SK-N-SH treated with all-trans-retinoic acid at 6 μM for 48 hours (cell line): ENCODE results near the gene SMARCC2.
A peak's percentile ranks its signal among the peaks of the same experiment; 100 is the strongest.

Experiments used
- BACH2 ChIP-seq: fragments of 250-450 bp; sonication (Bioruptor Pico); IDR thresholded peaks from 2 replicates; pipeline ENCODE4 v1.9.0; 2021; ENCODE audit warnings: mild to moderate bottlenecking, borderline replicate concordance
- CREB5 ChIP-seq: fragments of 250-450 bp; sonication (Bioruptor Pico); IDR thresholded peaks from 2 replicates; pipeline ENCODE4 v1.5.1; 2020; ENCODE audit warnings: low read depth, mild to moderate bottlenecking, moderate library complexity
- CSDC2 ChIP-seq: fragments of 250-450 bp; sonication (Bioruptor Pico); IDR thresholded peaks from 2 replicates; pipeline ENCODE4 v1.5.0; 2020; ENCODE audit warnings: mild to moderate bottlenecking, moderate library complexity
- GLIS3 ChIP-seq: fragments of 250-450 bp; sonication (Bioruptor Pico); IDR thresholded peaks from 2 replicates; pipeline ENCODE4 v1.5.0; 2020; ENCODE audit warnings: mild to moderate bottlenecking, moderate library complexity
- OSR1 ChIP-seq: fragments of 250-450 bp; sonication (Bioruptor Pico); IDR thresholded peaks from 2 replicates; pipeline ENCODE4 v1.8.0; 2022; ENCODE audit warnings: moderate library complexity, mild to moderate bottlenecking, inconsistent platforms
- PATZ1 ChIP-seq: fragments of 250-450 bp; sonication (Bioruptor Pico); IDR thresholded peaks from 2 replicates; pipeline ENCODE4 v1.8.0; 2020; ENCODE audit warnings: mild to moderate bottlenecking, moderate library complexity, borderline replicate concordance
- PPARA ChIP-seq: fragments of 250-450 bp; sonication (Bioruptor Pico); IDR thresholded peaks from 2 replicates; pipeline ENCODE4 v1.5.0; 2020; ENCODE audit warnings: mild to moderate bottlenecking, borderline replicate concordance
- RARB ChIP-seq: fragments of 250-450 bp; sonication (Bioruptor Pico); IDR thresholded peaks from 2 replicates; pipeline ENCODE4 v1.8.0; 2021; ENCODE audit warnings: mild to moderate bottlenecking, moderate library complexity
- SNAI2 ChIP-seq: fragments of 250-450 bp; sonication (Bioruptor Pico); IDR thresholded peaks from 2 replicates; pipeline ENCODE4 v1.5.0; 2020; ENCODE audit warnings: mild to moderate bottlenecking, moderate library complexity
- TCF4 ChIP-seq: fragments of 250-450 bp; sonication (Bioruptor Pico); IDR thresholded peaks from 2 replicates; pipeline ENCODE4 v1.8.0; 2021; ENCODE audit warnings: mild to moderate bottlenecking, moderate library complexity, borderline replicate concordance
- TSHZ2 ChIP-seq: fragments of 250-450 bp; sonication (Bioruptor Pico); IDR thresholded peaks from 2 replicates; pipeline ENCODE4 v1.5.0; 2020; ENCODE audit warnings: mild to moderate bottlenecking, moderate library complexity
- ZC3H10 ChIP-seq: fragments of 250-450 bp; sonication (Bioruptor Pico); IDR thresholded peaks from 2 replicates; pipeline ENCODE4 v1.5.1; 2021; ENCODE audit warnings: mild to moderate bottlenecking, moderate library complexity
- ZNF565 ChIP-seq: fragments of 450-650 bp; formaldehyde crosslinking; conservative IDR thresholded peaks from 2 replicates; pipeline ENCODE4 v1.5.0; 2020; ENCODE audit warnings: low read depth, mild to moderate bottlenecking, moderate library complexity

GRCh38 chr12:56198836-56199235 lies 9.6 kb upstream of the SMARCC2 start:
- TF ChIP-seq CREB5 (CRISPR knock-in tag), result 0 out of 2 replicates have a peak, but pooled peaks have one; percentile 51
- TF ChIP-seq TCF4 (CRISPR knock-in tag), result no peak
- TF ChIP-seq BACH2 (CRISPR knock-in tag), result no peak
- TF ChIP-seq PATZ1 (CRISPR knock-in tag), result 0 out of 2 replicates have a peak, but pooled peaks have one; percentile 32
- TF ChIP-seq GLIS3 (CRISPR knock-in tag), result peak; percentile 13; the same call in 1 of the 2 replicates
- no peak for TF ChIP-seq OSR1
- no peak for TF ChIP-seq TSHZ2
- no peak for TF ChIP-seq SNAI2 (CRISPR knock-in tag)
- TF ChIP-seq CSDC2 (CRISPR knock-in tag), result no peak
- TF ChIP-seq RARB (CRISPR knock-in tag), result no peak
- no peak for TF ChIP-seq ZNF565 (CRISPR knock-in tag)
- TF ChIP-seq PPARA, result no peak
- TF ChIP-seq ZC3H10 (CRISPR knock-in tag), result no peak
